Vagina (tissue), 2 donors: ENCODE data around the gene MCHR2.

Source experiments
- CTCF ChIP-seq, 3 experiments: fragments of 450-650 bp in 2 of 3; fragments of 200-600 bp in 1 of 3; sonication (generic) in 1 of 3; IDR thresholded peaks; one replicate each; pipeline ENCODE4 v1.5.1; 2017 to 2019; ENCODE audit warnings: antibody characterized with exemption in 3 of 3, mild to moderate bottlenecking in 2 of 3, moderate library complexity in 2 of 3
- POLR2AphosphoS5 ChIP-seq, 2 donors: sonication (generic); formaldehyde crosslinking; IDR thresholded peaks; one replicate each; pipeline ENCODE4 v1.9.0; 2017; ENCODE audit warnings: antibody characterized with exemption in 2 of 2, mild to moderate bottlenecking in 2 of 2, low read depth in 1 of 2; ENCODE audit not compliant: insufficient read depth in 1 of 2

- TF ChIP-seq CTCF (IDR thresholded peaks at IDR 0.05) (no peak), POLR2AphosphoS5 (IDR thresholded peaks at IDR 0.05; ENCODE audit: insufficient read depth in 1 of 2, low read depth in 1 of 2) (no peak)
Observed at GRCh38 chr6:100023798-100024197, 29.8 kb upstream of the MCHR2 start.
